GM12873 (cell line): Measurements from ENCODE around the gene PHACTR3.

ENCODE experiments used
- CTCF ChIP-seq: IDR thresholded peaks from 2 replicates; pipeline ENCODE4 v1.5.1; 2012; ENCODE audit warnings: low read depth, mild to moderate bottlenecking, moderate library complexity, low read length, control low read depth; ENCODE audit not compliant: insufficient read depth; ENCODE audit errors: missing control alignments

Gene PHACTR3

GRCh38 chr20:59580991-59581401 is 23.3 kb upstream of the PHACTR3 start:
- no peak for TF ChIP-seq CTCF

- TF ChIP-seq CTCF = no peak
These were observed 22.2 kb upstream of the PHACTR3 start for GRCh38 chr20:59581993-59582679.

- no peak for TF ChIP-seq CTCF
These were observed 20.7 kb upstream of the PHACTR3 start for GRCh38 chr20:59583428-59584277.

GRCh38 chr20:59584278-59584925 is 19.9 kb upstream of the PHACTR3 start:
- TF ChIP-seq CTCF = no peak

GRCh38 chr20:59585714-59586409 is 18.5 kb upstream of the PHACTR3 start:
- TF ChIP-seq CTCF = no peak

- no peak for TF ChIP-seq CTCF
These were observed 17.7 kb upstream of the PHACTR3 start for GRCh38 chr20:59586613-59587012.
